Measurements from ENCODE around the gene ABHD13.
"Not testable (repeated sequence)": the region's sequence is repeated elsewhere in the genome, so short reads cannot be mapped to it uniquely, and the experiment has no call there.

The ABHD13 gene

GRCh38 chr13:108226184-108226583, 8.0 kb downstream of the ABHD13 start:
- no peaks in the 10 kb centered on the region for H3K9me3 ChIP-seq (ENCODE audit: low read length)
- no peak overlapping the region for H3K27ac ChIP-seq (ENCODE audit: low read depth, low read length)
- H3K27me3 ChIP-seq (ENCODE audit: control insufficient read depth in 1 of 2, insufficient read depth in 2 of 2, low read length in 2 of 2), result no peaks in the 10 kb centered on the region
- no peak overlapping the region for H3K4me3 ChIP-seq (ENCODE audit: low read depth in 1 of 2, low read length in 2 of 2)
- peaks cover 6% of the 10 kb centered on the region for H3K36me3 ChIP-seq (ENCODE audit: insufficient read depth, low read length)
- peaks cover 12% of the 10 kb centered on the region for H3K4me1 ChIP-seq (ENCODE audit: insufficient read depth, low read length)
- H3K9ac ChIP-seq (ENCODE audit: low read length), result no peak overlapping the region

GRCh38 chr13:108227651-108228272, 9.6 kb downstream of the ABHD13 start:
- peaks cover 6% of the 10 kb centered on the region for H3K36me3 ChIP-seq (ENCODE audit: insufficient read depth, low read length)
- H3K9ac ChIP-seq (ENCODE audit: low read length), result no peak overlapping the region
- H3K4me3 ChIP-seq (ENCODE audit: low read depth in 1 of 2, low read length in 2 of 2), result no peak overlapping the region
- no peaks in the 10 kb centered on the region for H3K27me3 ChIP-seq (ENCODE audit: control insufficient read depth in 1 of 2, insufficient read depth in 2 of 2, low read length in 2 of 2)
- H3K27ac ChIP-seq (ENCODE audit: low read depth, low read length), result no peak overlapping the region
- H3K4me1 ChIP-seq (ENCODE audit: insufficient read depth, low read length), result peaks cover 12% of the 10 kb centered on the region
- H3K9me3 ChIP-seq (ENCODE audit: low read length), result no peaks in the 10 kb centered on the region

GRCh38 chr13:108230377-108230776, 12.2 kb downstream of the ABHD13 start:
- Histone ChIP-seq H3K4me1 (ENCODE audit: insufficient read depth, low read length) (no peaks in the 10 kb centered on the region), H3K9ac (ENCODE audit: low read length) (no peak overlapping the region), H3K36me3 (ENCODE audit: insufficient read depth, low read length) (peaks cover 6% of the 10 kb centered on the region), H3K9me3 (ENCODE audit: low read length) (no peaks in the 10 kb centered on the region), H3K27me3 (ENCODE audit: control insufficient read depth in 1 of 2, insufficient read depth in 2 of 2, low read length in 2 of 2) (no peaks in the 10 kb centered on the region), H3K4me3 (ENCODE audit: low read depth in 1 of 2, low read length in 2 of 2) (no peak overlapping the region), H3K27ac (ENCODE audit: low read depth, low read length) (no peak overlapping the region)

GRCh38 chr13:108249150-108249549, 31.0 kb downstream of the ABHD13 start:
- no peaks in the 10 kb centered on the region for H3K27me3 ChIP-seq (ENCODE audit: control insufficient read depth in 1 of 2, insufficient read depth in 2 of 2, low read length in 2 of 2)
- H3K36me3 ChIP-seq (ENCODE audit: insufficient read depth, low read length), result no peaks in the 10 kb centered on the region
- no peaks in the 10 kb centered on the region for H3K9me3 ChIP-seq (ENCODE audit: low read length)
- H3K4me1 ChIP-seq (ENCODE audit: insufficient read depth, low read length), result no peaks in the 10 kb centered on the region
- no peak overlapping the region for H3K9ac ChIP-seq (ENCODE audit: low read length)
- H3K27ac ChIP-seq (ENCODE audit: low read depth, low read length), result no peak overlapping the region
- no peak overlapping the region for H3K4me3 ChIP-seq (ENCODE audit: low read depth in 1 of 2, low read length in 2 of 2)

- Histone ChIP-seq H3K4me1 (ENCODE audit: insufficient read depth, low read length) (no peaks in the 10 kb centered on the region), H3K9ac (ENCODE audit: low read length) (no peak overlapping the region), H3K9me3 (ENCODE audit: low read length) (no peaks in the 10 kb centered on the region), H3K27me3 (ENCODE audit: control insufficient read depth in 1 of 2, insufficient read depth in 2 of 2, low read length in 2 of 2) (no peaks in the 10 kb centered on the region), H3K4me3 (ENCODE audit: low read depth in 1 of 2, low read length in 2 of 2) (no peak overlapping the region), H3K36me3 (ENCODE audit: insufficient read depth, low read length) (no peaks in the 10 kb centered on the region), H3K27ac (ENCODE audit: low read depth, low read length) (no peak overlapping the region)
Observed at GRCh38 chr13:108257248-108257647, 39.1 kb downstream of the ABHD13 start.

DNA sequence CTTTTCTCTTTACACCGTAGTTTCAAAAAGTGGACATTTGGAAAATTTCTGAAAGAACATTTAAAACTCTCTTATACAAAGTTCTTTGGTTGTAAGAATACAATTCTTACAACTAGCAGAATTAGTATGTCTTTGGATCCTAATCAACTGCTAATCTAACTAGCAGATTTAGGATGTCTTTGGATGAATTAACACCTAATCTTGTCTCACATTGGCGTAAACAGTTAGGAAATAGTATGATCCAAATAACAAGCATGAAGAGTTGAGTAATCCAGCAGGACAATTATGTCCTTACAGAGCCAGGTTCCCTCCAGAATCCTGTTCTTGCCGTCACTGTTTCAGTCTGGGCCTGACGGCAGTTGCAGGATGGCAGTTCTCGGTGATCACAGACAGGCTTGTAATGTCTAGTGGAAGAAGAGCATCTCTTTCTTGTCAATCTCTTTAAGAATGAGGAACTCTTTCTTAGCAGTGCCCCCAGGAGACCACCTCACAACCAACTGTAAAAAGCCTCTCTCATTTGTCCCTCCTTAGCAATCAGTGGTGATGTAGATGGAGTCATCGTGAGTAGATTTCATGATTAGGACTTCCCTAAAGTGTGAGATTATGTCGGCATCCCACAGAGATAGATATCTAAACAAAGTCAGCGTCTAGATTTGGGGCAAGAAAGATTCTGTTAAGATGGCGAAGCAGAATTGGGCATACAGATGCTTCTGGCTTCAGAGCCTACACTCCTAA, 45.6 kb downstream of the ABHD13 start:
- no peaks in the 10 kb centered on the region for H3K9me3 ChIP-seq (ENCODE audit: low read length)
- no peak overlapping the region for H3K4me3 ChIP-seq (ENCODE audit: low read depth in 1 of 2, low read length in 2 of 2)
- H3K27me3 ChIP-seq (ENCODE audit: control insufficient read depth in 1 of 2, insufficient read depth in 2 of 2, low read length in 2 of 2), result no peaks in the 10 kb centered on the region
- no peaks in the 10 kb centered on the region for H3K4me1 ChIP-seq (ENCODE audit: insufficient read depth, low read length)
- no peak overlapping the region for H3K27ac ChIP-seq (ENCODE audit: low read depth, low read length)
- no peak overlapping the region for H3K9ac ChIP-seq (ENCODE audit: low read length)
- no peaks in the 10 kb centered on the region for H3K36me3 ChIP-seq (ENCODE audit: insufficient read depth, low read length)

DNA sequence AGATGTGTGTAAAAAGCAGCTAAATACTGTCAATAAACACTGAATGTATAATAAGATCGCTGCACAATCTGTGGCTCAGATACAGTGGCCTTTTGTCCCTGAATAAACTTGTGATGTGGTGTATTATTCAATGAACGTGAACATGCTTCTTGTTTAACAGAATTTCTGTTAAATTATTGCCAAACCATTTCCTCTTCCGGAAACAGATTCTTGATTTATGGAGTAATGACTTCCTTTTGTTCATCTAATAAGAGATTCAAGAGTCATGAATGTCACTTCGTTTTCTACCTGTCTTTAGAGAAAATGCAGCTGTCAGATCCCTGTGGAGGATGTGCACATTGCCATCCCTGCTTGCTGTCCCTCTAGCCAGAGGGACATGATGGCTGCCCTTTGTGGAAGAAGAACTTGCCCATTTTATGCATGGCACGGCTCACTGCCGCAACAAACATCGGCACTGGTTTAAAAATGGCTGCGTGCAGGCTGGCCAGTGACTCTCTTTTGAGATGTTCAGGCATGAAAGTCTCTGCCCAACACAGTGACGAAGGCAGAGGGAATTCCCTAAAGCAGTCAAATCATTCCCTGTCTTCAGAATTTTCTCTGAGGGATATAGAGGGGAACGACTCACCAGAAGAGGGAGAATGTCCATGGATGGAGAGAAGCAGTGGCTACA, 48.3 kb downstream of the ABHD13 start:
- Histone ChIP-seq H3K4me3 (ENCODE audit: low read depth in 1 of 2, low read length in 2 of 2) (no peak overlapping the region), H3K4me1 (ENCODE audit: insufficient read depth, low read length) (no peaks in the 10 kb centered on the region), H3K27ac (ENCODE audit: low read depth, low read length) (no peak overlapping the region), H3K27me3 (ENCODE audit: control insufficient read depth in 1 of 2, insufficient read depth in 2 of 2, low read length in 2 of 2) (no peaks in the 10 kb centered on the region), H3K9ac (ENCODE audit: low read length) (no peak overlapping the region), H3K36me3 (ENCODE audit: insufficient read depth, low read length) (no peaks in the 10 kb centered on the region), H3K9me3 (ENCODE audit: low read length) (no peaks in the 10 kb centered on the region)

GRCh38 chr13:108267347-108267746, 49.2 kb downstream of the ABHD13 start:
- Histone ChIP-seq H3K27me3 (ENCODE audit: control insufficient read depth in 1 of 2, insufficient read depth in 2 of 2, low read length in 2 of 2) (no peaks in the 10 kb centered on the region), H3K4me3 (ENCODE audit: low read depth in 1 of 2, low read length in 2 of 2) (no peak overlapping the region), H3K9ac (ENCODE audit: low read length) (no peak overlapping the region), H3K9me3 (ENCODE audit: low read length) (no peaks in the 10 kb centered on the region), H3K27ac (ENCODE audit: low read depth, low read length) (no peak overlapping the region), H3K36me3 (ENCODE audit: insufficient read depth, low read length) (no peaks in the 10 kb centered on the region), H3K4me1 (ENCODE audit: insufficient read depth, low read length) (no peaks in the 10 kb centered on the region)

DNA sequence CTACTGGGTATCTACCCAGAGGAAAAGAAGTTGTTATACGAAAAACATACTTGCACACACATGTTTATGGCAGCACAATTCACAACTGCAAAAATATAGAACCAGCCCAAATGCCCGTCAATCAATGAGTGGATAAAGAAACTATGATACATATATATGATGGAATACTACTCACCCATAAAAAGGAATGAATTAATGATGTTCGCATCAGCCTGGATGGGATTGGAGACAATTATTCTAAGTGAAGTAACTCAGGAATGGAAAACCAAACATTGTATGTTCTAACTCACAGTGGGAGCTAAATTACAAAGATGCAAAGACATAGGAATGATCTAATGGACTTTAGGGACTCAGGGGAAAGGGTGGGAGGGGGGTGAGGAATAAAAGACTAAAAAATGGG, 49.7 kb downstream of the ABHD13 start:
- H3K36me3 ChIP-seq (ENCODE audit: insufficient read depth, low read length); H3K9me3 ChIP-seq (ENCODE audit: low read length); H3K4me3 ChIP-seq (ENCODE audit: low read depth in 1 of 2, low read length in 2 of 2); H3K4me1 ChIP-seq (ENCODE audit: insufficient read depth, low read length); H3K27ac ChIP-seq (ENCODE audit: low read depth, low read length); H3K27me3 ChIP-seq (ENCODE audit: control insufficient read depth in 1 of 2, insufficient read depth in 2 of 2, low read length in 2 of 2); H3K9ac ChIP-seq (ENCODE audit: low read length): not testable (repeated sequence)

- no peaks in the 10 kb centered on the region for H3K4me1 ChIP-seq (ENCODE audit: insufficient read depth, low read length)
- H3K36me3 ChIP-seq (ENCODE audit: insufficient read depth, low read length), result no peaks in the 10 kb centered on the region
- no peak overlapping the region for H3K4me3 ChIP-seq (ENCODE audit: low read depth in 1 of 2, low read length in 2 of 2)
- H3K27ac ChIP-seq (ENCODE audit: low read depth, low read length), result no peak overlapping the region
- no peaks in the 10 kb centered on the region for H3K27me3 ChIP-seq (ENCODE audit: control insufficient read depth in 1 of 2, insufficient read depth in 2 of 2, low read length in 2 of 2)
- no peaks in the 10 kb centered on the region for H3K9me3 ChIP-seq (ENCODE audit: low read length)
- no peak overlapping the region for H3K9ac ChIP-seq (ENCODE audit: low read length)
Observed at GRCh38 chr13:108268466-108269112, 50.4 kb downstream of the ABHD13 start.

DNA sequence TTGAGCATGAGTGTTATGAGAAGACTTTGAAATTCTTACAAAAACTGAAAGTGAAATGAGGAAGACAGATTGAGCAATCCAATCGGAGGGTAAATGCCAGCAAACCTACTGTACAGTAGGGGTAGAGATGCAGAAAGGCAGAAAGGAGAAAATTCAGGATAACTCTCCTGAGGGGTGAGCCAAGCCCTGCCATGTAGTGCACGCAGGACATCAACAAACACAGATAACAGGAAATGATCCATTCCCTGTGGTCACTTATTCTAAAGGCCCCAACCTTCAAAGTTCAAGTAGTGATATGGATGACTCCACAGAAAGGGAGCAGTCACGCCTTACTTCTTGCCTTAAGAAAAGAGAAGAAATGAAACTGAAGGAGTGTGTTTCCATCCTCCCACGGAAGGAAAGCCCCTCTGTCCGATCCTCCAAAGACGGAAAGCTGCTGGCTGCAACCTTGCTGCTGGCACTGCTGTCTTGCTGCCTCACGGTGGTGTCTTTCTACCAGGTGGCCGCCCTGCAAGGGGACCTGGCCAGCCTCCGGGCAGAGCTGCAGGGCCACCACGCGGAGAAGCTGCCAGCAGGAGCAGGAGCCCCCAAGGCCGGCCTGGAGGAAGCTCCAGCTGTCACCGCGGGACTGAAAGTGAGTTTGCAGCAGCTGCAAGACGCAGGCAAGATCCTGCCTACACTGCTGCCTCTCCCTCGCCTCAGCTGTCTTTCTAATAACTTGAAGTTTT, 51.6 kb downstream of the ABHD13 start, which contains the start of gene TNFSF13B:
Gene TNFSF13B (plus strand): TSS at position 118 of the 728 bp plus-strand sequence. CDS start 178 bp downstream, at position 296.
- Histone ChIP-seq H3K36me3 (ENCODE audit: insufficient read depth, low read length) (no peaks in the 10 kb centered on the region), H3K9ac (ENCODE audit: low read length) (no peak within 1 kb of the TSS), H3K9me3 (ENCODE audit: low read length) (no peaks in the 10 kb centered on the region), H3K27ac (ENCODE audit: low read depth, low read length) (no peak within 1 kb of the TSS), H3K4me1 (ENCODE audit: insufficient read depth, low read length) (no peaks in the 10 kb centered on the region), H3K4me3 (ENCODE audit: low read depth in 1 of 2, low read length in 2 of 2) (peak within 1 kb of the TSS; percentile 12 to 36), H3K27me3 (ENCODE audit: control insufficient read depth in 1 of 2, insufficient read depth in 2 of 2, low read length in 2 of 2) (no peaks in the 10 kb centered on the region)

Measured in muscle layer of colon (tissue), 2 donors.